ENCODE data around the gene SRPK1. TPM values are rescaled to one million over a fixed set of nuclear protein-coding genes. Genes with fewer than 3 reads are reported as not detected.
"Not testable (repeated sequence)": the region's sequence is repeated elsewhere in the genome, so short reads cannot be mapped to it uniquely, and the experiment has no call there.

Gene SRPK1
- total RNA-seq, 1 experiment from 2014 or later = 118 TPM

GRCh38 chr6:35931120-35931561 is 10.2 kb upstream of the SRPK1 start:
- DNase-seq (ENCODE audit: low read depth) = no peak

DNA sequence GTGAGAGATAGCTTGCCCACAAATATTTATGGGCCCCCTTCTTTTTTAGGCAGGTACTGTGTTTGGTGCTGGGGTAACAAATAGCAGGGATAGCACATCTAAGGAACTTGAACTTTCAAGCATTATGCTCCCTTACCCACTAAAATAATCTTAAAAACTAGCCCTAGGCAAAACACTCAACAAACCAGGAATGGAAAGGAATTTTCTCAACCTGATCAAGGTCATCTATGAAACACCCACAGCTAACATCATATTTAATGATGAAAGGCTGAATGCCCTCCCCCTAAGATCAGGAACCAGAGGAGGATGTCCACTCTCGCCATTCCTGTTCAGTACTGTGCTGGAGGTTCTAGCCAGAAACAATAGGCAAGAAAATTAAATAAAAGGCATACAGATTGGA is 8.7 kb upstream of the SRPK1 start:
- DNase-seq (ENCODE audit: low read depth) = no peak

GRCh38 chr6:35926509-35927215 is 5.8 kb upstream of the SRPK1 start:
- DNase-seq (ENCODE audit: low read depth) = no peak

GRCh38 chr6:35925961-35926360 is 5.1 kb upstream of the SRPK1 start:
- no peak for DNase-seq (ENCODE audit: low read depth)

GRCh38 chr6:35924146-35924545 is 3.2 kb upstream of the SRPK1 start:
- no peak for DNase-seq (ENCODE audit: low read depth)

DNA sequence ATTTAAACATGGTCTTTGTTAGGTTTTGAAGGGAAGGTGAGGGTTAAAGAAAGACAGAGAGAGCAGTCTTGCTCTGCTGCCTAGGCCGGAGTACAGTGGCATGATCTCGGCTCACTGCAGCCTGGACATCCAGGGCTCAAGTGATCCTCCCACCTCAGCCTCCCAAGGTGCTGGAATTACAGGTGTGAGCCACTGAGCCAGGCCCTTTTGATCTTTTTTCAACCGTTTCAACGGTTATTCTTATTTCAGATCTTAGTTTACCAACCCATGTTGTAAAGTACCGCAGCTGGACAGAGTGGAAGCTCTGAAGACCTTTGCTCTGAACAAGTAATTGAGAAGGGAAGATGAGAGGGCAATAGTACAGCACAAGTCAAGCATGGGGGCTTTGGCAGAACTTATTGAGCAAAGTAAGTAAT is 1.2 kb upstream of the SRPK1 start:
- no peak for DNase-seq (ENCODE audit: low read depth)

GRCh38 chr6:35919827-35920751 is 809 bp downstream of the SRPK1 start:
- peak; percentile 82 for DNase-seq (ENCODE audit: low read depth)

DNA sequence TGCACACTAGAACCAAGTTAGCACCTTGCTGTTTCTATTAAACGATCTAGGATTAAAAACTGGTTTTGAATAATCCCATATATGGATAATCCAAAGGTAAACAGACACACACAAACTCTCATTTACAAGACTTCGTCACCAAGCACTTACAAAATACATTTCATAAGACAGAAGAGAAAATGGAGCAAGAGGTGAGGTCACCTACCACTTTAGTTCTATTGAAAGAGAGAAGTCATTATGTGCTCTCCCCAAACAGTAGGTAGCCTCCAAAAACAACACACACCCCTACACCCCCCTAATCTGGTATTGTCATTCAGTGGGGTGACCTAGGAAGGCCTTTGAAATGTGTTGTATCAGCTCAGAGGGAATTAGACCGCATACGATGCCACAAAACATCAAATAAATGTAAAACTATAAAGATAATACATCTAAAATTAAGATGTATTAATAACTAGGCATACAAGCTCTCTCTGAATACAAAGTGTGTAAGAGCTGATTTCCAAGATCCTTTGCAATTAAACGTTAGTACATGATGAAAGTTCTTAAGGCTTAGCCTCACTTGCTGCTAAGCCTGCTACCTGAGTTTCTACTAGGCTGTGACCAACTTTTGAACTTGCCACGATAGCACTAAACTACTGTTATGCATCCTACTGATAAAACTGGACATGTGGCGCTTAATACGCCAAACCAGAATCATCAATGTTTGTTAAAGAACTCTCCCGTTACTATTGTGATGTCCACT is 1.6 kb downstream of the SRPK1 start:
- peak; percentile 41 for DNase-seq (ENCODE audit: low read depth)

DNA sequence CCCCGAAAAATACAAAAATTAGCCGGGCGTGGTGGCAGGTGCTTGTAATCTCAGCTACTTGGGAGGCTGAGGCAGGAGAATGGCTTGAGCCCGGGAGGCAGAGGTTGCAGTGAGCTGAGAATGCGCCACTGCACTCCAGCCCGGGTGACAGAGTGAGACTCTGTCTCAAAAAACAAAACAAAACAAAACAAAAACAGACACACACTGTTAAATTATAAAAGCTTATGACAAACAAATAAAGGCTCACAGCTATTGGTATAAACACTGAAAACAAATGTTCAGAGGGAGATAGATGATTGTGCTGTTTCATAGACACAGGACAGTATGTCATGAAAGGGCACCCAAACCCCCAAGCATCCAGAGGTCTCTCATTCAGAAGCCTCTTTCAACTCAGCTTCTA is 4.0 kb downstream of the SRPK1 start:
- DNase-seq (ENCODE audit: low read depth) = not testable (repeated sequence)

GRCh38 chr6:35916056-35916455 is 4.8 kb downstream of the SRPK1 start:
- no peak for DNase-seq (ENCODE audit: low read depth)

DNA sequence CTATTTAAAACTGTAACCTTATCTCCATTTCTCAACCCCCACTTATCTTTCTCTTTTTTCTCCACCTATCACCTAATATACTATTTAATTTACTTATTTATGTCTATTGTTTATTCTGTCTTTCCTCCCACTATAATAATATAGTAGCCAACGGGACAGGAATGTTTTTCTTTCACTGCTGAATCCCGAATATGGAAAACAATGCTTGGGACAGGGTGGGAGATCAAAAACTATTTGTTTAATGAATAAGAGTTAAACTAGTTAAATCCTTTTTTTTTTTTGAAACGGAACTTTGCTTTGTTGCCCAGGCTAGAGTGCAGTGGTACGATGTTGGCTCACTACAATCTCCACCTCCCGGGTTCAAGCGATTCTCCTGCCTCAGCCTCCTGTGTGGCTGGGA is 6.4 kb downstream of the SRPK1 start:
- no peak for DNase-seq (ENCODE audit: low read depth)

DNA sequence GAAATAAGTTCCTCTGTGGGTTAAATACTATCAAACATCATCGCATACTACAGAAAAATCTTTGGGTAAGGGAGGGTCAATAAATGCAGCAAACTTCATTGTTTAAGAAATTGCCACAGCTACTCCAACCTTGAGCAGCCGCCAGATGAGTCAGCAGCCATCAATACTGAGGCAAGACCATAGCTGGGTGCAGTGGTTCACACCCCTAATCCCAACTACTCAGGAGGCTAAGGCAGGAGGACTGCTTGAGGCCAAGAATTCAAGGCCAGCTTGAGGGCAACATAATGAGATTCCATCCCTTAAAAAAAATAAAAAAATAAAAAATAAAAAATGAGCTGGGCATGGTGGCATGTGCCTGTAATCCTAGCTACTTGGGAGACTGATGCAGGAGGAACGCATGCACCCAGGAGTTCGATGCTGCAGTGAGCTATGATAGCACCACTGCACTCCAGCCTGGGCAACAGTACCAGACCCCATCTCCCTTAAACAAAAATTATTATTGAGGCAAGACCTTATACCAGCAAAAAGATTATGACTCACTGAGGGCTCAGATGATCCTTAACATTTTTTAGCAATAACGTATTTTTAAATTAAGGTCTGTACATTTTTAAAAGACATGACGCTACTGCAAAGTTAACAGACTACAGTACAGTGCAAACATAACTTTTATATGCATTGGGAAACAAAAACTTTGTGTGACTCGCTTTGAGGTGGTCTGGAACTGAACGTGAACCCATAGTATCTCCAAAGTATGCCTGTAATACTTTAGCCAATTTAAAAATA is 8.8 kb downstream of the SRPK1 start:
- peak; percentile 47 for DNase-seq (ENCODE audit: low read depth)

DNA sequence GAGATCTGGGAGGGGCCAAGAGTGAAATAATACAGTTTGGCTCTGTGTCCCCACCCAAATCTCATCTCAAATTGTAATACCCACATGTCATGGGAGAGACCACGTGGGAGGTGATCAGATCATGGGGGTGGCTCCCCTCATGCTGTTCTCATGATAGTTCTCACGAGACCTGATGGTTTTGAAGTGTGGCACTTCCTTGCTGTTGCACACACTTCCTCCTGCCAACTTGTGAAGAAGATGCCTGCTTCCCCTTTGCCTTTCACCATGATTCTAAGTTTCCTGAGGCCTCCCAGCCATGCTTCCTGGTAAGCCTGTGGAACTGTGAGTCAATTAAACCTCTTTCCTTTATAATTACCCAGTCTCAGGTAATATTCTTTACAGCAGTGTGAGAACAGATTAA is 11.3 kb downstream of the SRPK1 start:
- DNase-seq (ENCODE audit: low read depth) = not testable (repeated sequence)

- not testable (repeated sequence) for DNase-seq (ENCODE audit: low read depth)
Observed at GRCh38 chr6:35908753-35909401, 12.0 kb downstream of the SRPK1 start.

DNA sequence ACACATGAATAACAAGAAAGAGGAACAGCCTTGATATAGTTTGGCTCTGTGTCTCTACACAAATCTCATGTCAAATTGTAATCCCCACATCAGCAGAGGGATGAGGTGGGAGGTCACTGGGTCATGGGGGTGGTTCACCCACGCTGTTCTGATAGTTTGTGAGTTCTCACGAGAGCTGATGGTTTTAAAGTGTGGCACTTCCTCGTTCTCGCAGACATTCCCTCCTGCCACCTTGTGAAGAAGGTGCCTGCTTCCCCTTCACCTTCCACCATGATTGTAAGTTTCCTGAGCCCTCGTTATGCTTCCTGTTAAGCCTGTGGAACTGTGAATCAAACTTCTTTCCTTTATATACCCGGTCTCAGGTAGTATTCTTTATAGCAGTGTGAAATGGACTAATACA is 13.1 kb downstream of the SRPK1 start:
- no peak for DNase-seq (ENCODE audit: low read depth)

GRCh38 chr6:35906499-35906846 is 14.4 kb downstream of the SRPK1 start:
- no peak for DNase-seq (ENCODE audit: low read depth)

DNA sequence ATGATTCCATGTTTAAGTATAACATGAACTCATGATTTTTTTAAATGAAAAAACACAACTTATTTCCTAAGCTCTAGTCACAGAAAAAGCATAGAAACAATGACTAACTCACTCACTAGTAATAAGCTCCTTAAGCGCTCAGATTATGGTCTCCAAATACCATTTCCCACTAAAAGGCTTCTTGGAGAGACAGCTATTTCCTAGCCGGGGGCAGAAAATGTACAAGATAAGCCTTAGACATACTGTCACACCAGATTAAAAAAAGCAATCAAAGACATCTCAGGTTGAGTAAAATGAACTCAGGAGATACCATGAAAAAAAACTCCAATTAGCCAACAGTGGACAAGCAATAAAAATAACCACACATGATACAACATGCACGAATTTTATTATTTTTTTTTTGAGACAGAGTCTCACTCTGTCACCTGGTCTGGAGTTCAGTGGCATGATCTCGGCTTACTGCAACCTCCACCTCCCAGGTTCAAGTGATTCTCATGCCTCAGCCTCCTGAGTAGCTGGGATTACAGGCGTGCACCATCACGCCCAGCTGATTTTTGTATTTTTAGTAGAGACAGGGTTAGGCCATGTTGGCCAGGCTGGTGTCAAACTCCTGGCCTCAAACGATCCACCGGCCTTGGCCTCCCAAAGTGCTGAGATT is 14.9 kb downstream of the SRPK1 start:
- no peak for DNase-seq (ENCODE audit: low read depth)

DNA sequence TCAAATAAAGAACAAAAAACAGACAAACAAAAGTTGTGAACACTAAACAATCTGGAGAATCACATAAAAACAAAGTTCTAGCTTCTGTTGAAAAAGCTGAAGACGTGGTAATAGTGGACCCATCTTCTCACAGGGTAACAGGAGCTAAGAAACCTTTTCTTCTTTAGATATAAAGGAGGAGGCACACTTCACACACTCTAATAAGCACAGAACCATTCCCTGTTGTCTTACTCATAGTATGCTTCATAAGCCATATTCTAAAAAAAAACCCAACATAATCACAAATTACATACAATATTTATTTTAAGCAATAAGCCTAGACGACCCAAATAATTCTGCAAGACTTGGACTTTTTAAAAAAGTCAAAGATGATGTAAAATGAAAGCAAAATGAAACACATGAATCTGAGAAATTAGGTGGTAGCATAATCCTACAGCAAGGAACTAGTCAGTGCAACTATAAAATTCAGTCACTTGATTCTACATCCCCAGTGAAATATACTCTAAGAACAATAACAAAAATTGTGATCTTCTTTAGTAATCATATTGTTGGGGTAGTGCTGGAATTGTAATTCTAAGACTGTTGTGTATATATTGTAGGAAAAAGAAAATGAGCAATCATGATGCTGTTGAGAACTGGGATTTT is 15.6 kb downstream of the SRPK1 start:
- DNase-seq (ENCODE audit: low read depth) = no peak

DNA sequence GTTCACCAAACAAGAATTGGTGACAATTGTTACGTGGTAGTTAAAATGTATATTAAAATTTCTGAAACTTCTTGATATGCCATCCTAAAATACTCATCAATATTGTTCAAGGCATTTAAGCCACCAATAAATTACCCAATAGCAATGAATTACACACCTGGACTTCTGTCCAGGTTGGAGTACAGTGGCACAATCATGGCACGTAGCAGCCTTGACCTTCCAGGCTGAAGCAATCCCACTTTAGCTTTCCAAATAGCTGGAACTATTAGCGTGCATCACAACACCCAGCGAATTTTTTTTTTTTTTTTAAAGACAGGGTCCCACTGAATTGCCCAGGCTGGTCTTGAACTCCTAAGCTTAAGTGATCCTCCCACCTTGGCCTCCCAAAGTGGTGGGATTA is 17.2 kb downstream of the SRPK1 start:
- no peak for DNase-seq (ENCODE audit: low read depth)

- DNase-seq (ENCODE audit: low read depth) = no peak
Observed at GRCh38 chr6:35900448-35900847, 20.4 kb downstream of the SRPK1 start.
